Ovary (tissue), 9 donors: Measurements from ENCODE around the gene ZFYVE9. TPM values are rescaled to one million over a fixed set of nuclear protein-coding genes. Genes with fewer than 3 reads are reported as not detected.
A peak's percentile ranks its signal among the peaks of the same experiment; 100 is the strongest.
"Not testable (repeated sequence)": the region's sequence is repeated elsewhere in the genome, so short reads cannot be mapped to it uniquely, and the experiment has no call there.

Experiments used
- DNase-seq, 5 donors: peaks; one replicate each; pipeline ENCODE4 v3.0.0-alpha.2; 2019 to 2020
- H3K27ac ChIP-seq, 2 donors: fragments of 200-600 bp; one replicate each; pipeline versions ENCODE4 v1.5.1 to v1.8.0; 2019 to 2022
- H3K27me3 ChIP-seq: fragments of 200-600 bp; one replicate; pipeline ENCODE4 v1.8.0; 2022
- H3K36me3 ChIP-seq: fragments of 200-600 bp; sonication (generic); one replicate; pipeline ENCODE4 v1.5.1; 2019
- H3K4me1 ChIP-seq: one replicate; pipeline ENCODE4 v1.8.1; 2013; ENCODE audit warnings: mild to moderate bottlenecking, moderate library complexity; ENCODE audit not compliant: insufficient read depth
- H3K4me3 ChIP-seq: fragments of 200-600 bp; sonication (generic); one replicate; pipeline ENCODE4 v1.5.1; 2017
- H3K9me3 ChIP-seq, 2 donors: fragments of 200-600 bp in 1 of 2; sonication (generic) in 1 of 2; one replicate each; pipeline versions ENCODE4 v1.5.1 to v1.8.1; 2013 to 2019; ENCODE audit warnings: mild to moderate bottlenecking in 1 of 2, moderate library complexity in 1 of 2
- EP300 ChIP-seq: sonication (generic); formaldehyde crosslinking; IDR thresholded peaks from one replicate; pipeline ENCODE4 v1.6.1; 2017; ENCODE audit warnings: antibody characterized with exemption
- POLR2A ChIP-seq: fragments of 450-650 bp; IDR thresholded peaks from one replicate; pipeline ENCODE4 v1.6.1; 2017; ENCODE audit warnings: antibody characterized with exemption, mild to moderate bottlenecking, moderate library complexity
- WGBS, 3 donors: extraction: QIAGEN DNeasy Blood & Tissue Kit in 1 of 3; methylation state at CpG; one replicate each; pipeline versions ENCODE4 v1.1.5 to v1.1.7; 2013 to 2017; 5-methylcytosine and 5-hydroxymethylcytosine counted together
- intact Hi-C, 4 donors: fragments of 100-400 bp; cut with DNase I; formaldehyde crosslinking; loops; one replicate each; pipeline versions ENCODE4 v1.11.0 to v1.15.1; 2022 to 2023
- polyA plus RNA-seq, 2 donors: library from polyadenylated mRNA; stranded (reverse); fragments of 200-250 nt in 1 of 2; fragments of 350-450 nt in 1 of 2; fragmentation: Illumina TruSeq in 1 of 2; extraction: RNeasy Lipid Tissue Mini Kit (QIAGEN cat#74804) in 1 of 2; gene quantifications; one replicate each; pipeline ENCODE4 v1.2.3, GENCODE V29; 2013 to 2014
- total RNA-seq, 7 donors: library from RNA; depleted of rRNA in 2 of 7; stranded (reverse); fragments of >200 nt in 2 of 7; fragmentation: NEBNext Ultra II Directional in 3 of 7; extraction: Animal tissue kit (Norgen Biotek cat#: 25700) in 3 of 7; gene quantifications; one replicate each; pipeline versions ENCODE4 v1.1.0 to v1.2.4, GENCODE V29; 2016 to 2023
- TF ChIP-seq, protein P1 (sequence below), 3 donors: fragments of 450-650 bp in 2 of 3; fragments of 200-600 bp in 1 of 3; IDR thresholded peaks; one replicate each; pipeline versions ENCODE4 v1.5.1 to v1.8.0; 2016 to 2022; ENCODE audit warnings: antibody characterized with exemption in 3 of 3, mild to moderate bottlenecking in 1 of 3
- donor health status: DM: no; HTN: no; CAD: no; lungs with moderate emphysema.
- donor health status: DM: no; HTN: no; CAD: no.
- donor health status: Bipolar disorder and iron deficiency.
- donor health status: DM: yes; HTN: yes; CAD: no.
- donor health status: DM: no; HTN: no; CAD: no.
- donor health status: DM: yes; HTN: yes; CAD: no.

Gene ZFYVE9
- total and polyA plus RNA-seq, 9 donors = 12.9 to 40.8 (median 33.4) TPM

DNA sequence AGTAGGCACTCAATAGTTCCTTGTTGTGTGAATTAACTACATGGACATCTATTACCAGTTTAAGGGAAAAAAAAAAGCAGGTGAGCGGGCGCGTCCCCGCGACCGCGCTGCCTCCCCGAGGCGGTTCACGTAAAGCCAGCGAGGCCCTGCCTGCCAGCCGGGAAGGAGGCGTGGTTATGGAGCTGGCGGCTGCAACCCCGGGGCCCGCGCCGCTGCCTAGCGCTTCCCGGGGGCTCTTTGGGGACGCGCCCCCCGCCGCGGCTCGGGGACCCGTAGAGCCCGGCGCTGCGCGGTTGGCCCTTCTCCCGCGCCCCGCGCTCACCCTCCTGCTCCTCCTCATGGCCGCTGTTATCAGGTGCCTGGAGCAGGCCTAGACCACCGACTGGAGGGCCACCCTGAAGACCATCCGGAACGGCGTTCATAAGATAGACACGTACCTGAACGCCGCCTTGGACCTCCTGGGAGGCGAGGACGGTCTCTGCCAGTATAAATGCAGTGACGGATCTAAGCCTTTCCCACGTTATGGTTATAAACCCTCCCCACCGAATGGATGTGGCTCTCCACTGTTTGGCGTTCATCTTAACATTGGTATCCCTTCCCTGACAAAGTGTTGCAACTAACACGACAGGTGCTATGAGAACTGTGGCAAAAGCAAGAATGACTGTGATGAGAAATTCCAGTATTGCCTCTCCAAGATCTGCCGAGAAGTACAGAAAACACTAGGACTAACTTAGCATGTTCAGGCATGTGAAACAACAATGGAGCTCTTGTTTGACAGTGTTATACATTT, 226.7 kb downstream of the ZFYVE9 start:
- peak overlapping the region in 1 of 2 donors; percentile 24 for H3K27ac ChIP-seq
- no peaks in the 10 kb centered on the region for H3K27me3 ChIP-seq
- H3K36me3 ChIP-seq = no peaks in the 10 kb centered on the region
- intact Hi-C loops = no loop called here
- no peak for TF ChIP-seq EP300
- TF ChIP-seq POLR2A = no peak
- TF ChIP-seq, protein P1, sequence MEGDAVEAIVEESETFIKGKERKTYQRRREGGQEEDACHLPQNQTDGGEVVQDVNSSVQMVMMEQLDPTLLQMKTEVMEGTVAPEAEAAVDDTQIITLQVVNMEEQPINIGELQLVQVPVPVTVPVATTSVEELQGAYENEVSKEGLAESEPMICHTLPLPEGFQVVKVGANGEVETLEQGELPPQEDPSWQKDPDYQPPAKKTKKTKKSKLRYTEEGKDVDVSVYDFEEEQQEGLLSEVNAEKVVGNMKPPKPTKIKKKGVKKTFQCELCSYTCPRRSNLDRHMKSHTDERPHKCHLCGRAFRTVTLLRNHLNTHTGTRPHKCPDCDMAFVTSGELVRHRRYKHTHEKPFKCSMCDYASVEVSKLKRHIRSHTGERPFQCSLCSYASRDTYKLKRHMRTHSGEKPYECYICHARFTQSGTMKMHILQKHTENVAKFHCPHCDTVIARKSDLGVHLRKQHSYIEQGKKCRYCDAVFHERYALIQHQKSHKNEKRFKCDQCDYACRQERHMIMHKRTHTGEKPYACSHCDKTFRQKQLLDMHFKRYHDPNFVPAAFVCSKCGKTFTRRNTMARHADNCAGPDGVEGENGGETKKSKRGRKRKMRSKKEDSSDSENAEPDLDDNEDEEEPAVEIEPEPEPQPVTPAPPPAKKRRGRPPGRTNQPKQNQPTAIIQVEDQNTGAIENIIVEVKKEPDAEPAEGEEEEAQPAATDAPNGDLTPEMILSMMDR (IDR thresholded peaks at IDR 0.05) = no peak
- H3K4me1 ChIP-seq = peaks cover 6% of the 10 kb centered on the region
- peak; percentile 37 to 65 (median 58) for DNase-seq
- H3K9me3 ChIP-seq = no peaks in the 10 kb centered on the region
- H3K4me3 ChIP-seq = peak overlapping the region; percentile 31
- 4 to 8% (median 8%) methylated on average over 31 to 51 of the region's 51 CpGs for WGBS, 3 donors

DNA sequence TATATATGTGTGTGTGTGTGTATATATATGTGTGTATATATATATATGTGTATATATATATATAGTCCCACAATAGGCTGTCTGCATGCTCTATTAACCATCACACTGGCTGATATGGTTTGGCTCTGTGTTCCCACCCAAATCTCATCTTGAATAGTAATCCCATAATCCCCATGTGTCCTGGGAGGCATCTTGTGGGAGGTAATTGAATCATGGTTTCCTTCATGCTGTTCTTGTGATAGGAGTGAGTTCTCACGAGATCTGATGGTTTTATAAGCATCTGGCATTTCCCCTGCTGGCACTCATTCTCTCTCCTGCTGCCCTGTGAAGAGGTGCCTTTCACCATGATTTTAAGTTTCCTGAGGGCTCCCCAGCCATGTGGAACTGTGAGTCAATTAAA, 228.0 kb downstream of the ZFYVE9 start:
- H3K4me1 ChIP-seq, H3K36me3 ChIP-seq, DNase-seq, H3K27me3 ChIP-seq, H3K27ac ChIP-seq, intact Hi-C loops, H3K4me3 ChIP-seq, H3K9me3 ChIP-seq: not testable (repeated sequence)
- 59 to 77% (median 76%) methylated on average over 1 of the region's 1 CpG for WGBS, 3 donors

DNA sequence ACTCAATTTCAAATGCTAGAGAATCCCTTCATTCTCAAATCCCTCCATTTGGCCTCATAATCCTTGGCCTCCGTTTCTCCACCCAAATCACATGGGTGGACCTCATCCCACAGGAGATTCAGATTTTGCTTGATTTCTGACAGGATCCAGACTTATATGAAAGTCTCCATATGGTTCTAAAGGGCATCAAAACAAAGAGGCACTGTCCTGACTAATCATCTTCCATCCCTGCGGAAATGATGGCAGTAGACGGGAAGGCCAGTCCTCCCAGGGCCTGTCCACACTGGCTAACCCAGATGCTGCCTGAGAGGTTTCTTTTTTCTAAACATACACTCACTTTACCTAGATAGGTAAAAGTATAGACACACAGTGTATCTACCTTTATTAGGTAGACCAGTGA, 243.5 kb downstream of the ZFYVE9 start:
- H3K4me1 ChIP-seq = no peaks in the 10 kb centered on the region
- no peaks in the 10 kb centered on the region for H3K36me3 ChIP-seq
- no peaks in the 10 kb centered on the region for H3K27me3 ChIP-seq
- H3K27ac ChIP-seq = no peak overlapping the region
- WGBS, 3 donors = 93 to 97% (median 97%) methylated on average over 3 of the region's 3 CpGs
- intact Hi-C loops = no loop called here
- no peak for TF ChIP-seq EP300
- TF ChIP-seq POLR2A = no peak
- TF ChIP-seq, protein P1 (IDR thresholded peaks at IDR 0.05) = no peak
- no peak overlapping the region for H3K4me3 ChIP-seq
- no peak for DNase-seq
- H3K9me3 ChIP-seq = no peaks in the 10 kb centered on the region

DNA sequence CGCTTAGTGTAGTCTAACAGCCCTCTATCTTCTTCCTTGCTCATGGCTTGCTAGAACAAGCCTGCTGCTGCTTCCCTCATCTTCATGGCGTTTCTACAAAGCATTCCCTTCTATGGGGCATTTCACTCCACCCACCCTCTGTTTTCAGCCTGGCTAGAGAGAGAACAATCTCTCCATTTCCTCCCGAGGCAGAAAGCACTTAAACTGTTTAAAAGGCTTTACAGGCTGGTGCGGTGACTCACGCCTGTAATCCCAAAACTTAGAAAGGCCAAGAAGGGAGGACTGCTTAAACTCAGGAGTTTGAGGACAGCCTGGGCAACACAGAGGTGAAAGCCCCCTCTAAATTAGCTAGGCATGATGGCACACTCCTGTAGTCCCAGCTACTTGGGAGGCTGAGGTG, 244.6 kb downstream of the ZFYVE9 start:
- Histone ChIP-seq H3K4me3 (no peak overlapping the region), H3K4me1 (no peaks in the 10 kb centered on the region), H3K36me3 (no peaks in the 10 kb centered on the region), H3K27ac (no peak overlapping the region), H3K9me3 (no peaks in the 10 kb centered on the region), H3K27me3 (no peaks in the 10 kb centered on the region)
- intact Hi-C loops = no loop called here
- WGBS, 3 donors = 89 to 91% (median 90%) methylated on average over 5 of the region's 5 CpGs
- DNase-seq = no peak
- TF ChIP-seq, protein P1 (IDR thresholded peaks at IDR 0.05) = no peak
- no peak for TF ChIP-seq POLR2A
- no peak for TF ChIP-seq EP300

DNA sequence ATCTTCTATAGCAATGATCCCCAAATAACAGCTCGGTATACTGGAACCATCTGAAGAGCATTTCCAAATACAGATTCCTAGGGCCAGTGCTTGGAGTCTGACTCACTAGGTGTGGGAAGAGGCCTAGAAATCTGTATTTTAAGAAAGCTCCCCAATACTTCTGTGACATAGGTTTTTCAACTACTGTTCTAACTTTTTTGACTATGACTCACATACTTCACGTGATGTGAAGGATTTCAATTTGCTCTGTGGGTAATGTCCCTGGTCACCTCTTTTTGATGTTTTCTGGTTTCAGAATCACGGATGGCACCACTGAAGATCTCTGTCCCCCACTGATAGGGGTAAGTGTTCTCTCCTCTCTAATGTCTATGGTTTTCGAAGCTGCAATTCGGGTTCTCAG, 251.3 kb downstream of the ZFYVE9 start:
- WGBS, 3 donors = 93 to 99% (median 95%) methylated on average over 5 of the region's 5 CpGs
- no peaks in the 10 kb centered on the region for H3K36me3 ChIP-seq
- TF ChIP-seq, protein P1 (IDR thresholded peaks at IDR 0.05) = no peak
- no peak for TF ChIP-seq EP300
- TF ChIP-seq POLR2A = no peak
- H3K27me3 ChIP-seq = no peaks in the 10 kb centered on the region
- H3K27ac ChIP-seq = no peak overlapping the region
- H3K4me1 ChIP-seq = no peaks in the 10 kb centered on the region
- no peak for DNase-seq
- no peak overlapping the region for H3K4me3 ChIP-seq
- intact Hi-C loops = no loop called here
- no peaks in the 10 kb centered on the region for H3K9me3 ChIP-seq
